ENCODE measurements around the gene KCND2. TPM values are rescaled to one million over a fixed set of nuclear protein-coding genes. Genes with fewer than 3 reads are reported as not detected.

The KCND2 gene
- total and polyA plus RNA-seq, 2 of the 4 experiments (the other 2 are of a cell fraction), result under 0.01 TPM; not detected in 1

DNA sequence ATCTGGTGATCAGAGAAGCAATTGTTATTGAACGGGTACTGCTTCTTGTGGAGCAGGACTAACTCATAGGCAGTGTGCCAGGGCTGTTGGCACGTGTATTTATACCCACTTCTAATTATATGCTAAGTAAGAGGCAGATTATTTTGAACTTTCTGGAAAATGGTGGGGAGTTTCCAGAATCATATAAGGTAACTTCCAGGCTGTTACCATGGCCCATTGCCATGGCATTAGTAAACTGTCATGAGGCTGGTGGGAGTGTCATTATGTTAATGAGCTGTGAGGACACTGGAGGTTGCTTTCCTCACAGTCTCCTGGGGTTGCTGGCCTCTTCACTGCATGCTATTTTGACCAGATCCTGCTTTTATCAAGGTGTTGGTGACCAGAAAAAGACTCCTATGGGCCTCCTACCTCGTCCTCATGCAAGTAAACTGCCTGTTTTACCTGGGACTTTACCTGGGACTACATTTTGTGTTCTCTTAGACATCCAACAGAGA lies 122.6 kb downstream of the KCND2 start:
- no peak for ATAC-seq (ENCODE audit: low read depth)
- Histone ChIP-seq H3K18ac (ENCODE audit: low read depth, low read length) (no peak overlapping the region), H2BK5ac (ENCODE audit: low read depth, low read length, poor library complexity, severe bottlenecking) (no peak overlapping the region), H3K23ac (ENCODE audit: low read depth, low read length) (no peak overlapping the region), H2BK15ac (ENCODE audit: low read depth, low read length) (no peak overlapping the region), H3K79me1 (ENCODE audit: low read depth in 1 of 2, low read length in 2 of 2) (no peaks in the 10 kb centered on the region), H3K4me1 (ENCODE audit: control insufficient read depth, insufficient read depth, low read length) (no peaks in the 10 kb centered on the region), H2BK120ac (ENCODE audit: low read depth, low read length) (no peak overlapping the region), H3K4me3 (ENCODE audit: insufficient read depth, low read depth, low read length) (no peak overlapping the region), H2AK9ac (replicated peaks; ENCODE audit: low read depth, low read length, poor library complexity) (no peak overlapping the region), H2BK20ac (ENCODE audit: low read depth, low read length) (no peak overlapping the region), H3K4ac (ENCODE audit: low read depth, low read length) (no peak overlapping the region), H3K36me3 (ENCODE audit: control insufficient read depth, insufficient read depth, low read length) (no peaks in the 10 kb centered on the region), H3K9me1 (ENCODE audit: insufficient read depth, low read length) (no peaks in the 10 kb centered on the region), H3K56ac (ENCODE audit: extremely low read depth, insufficient read depth, low read length) (no peak overlapping the region), H4K20me1 (ENCODE audit: insufficient read depth, low read length) (no peaks in the 10 kb centered on the region), H4K5ac (ENCODE audit: low read depth, low read length) (no peak overlapping the region), H2AFZ (replicated peaks; ENCODE audit: low read length, poor library complexity) (no peak overlapping the region), H4K8ac (ENCODE audit: low read depth in 2 of 2, low read length in 2 of 2) (no peak overlapping the region), H3K9ac (ENCODE audit: low read depth, low read length) (no peak overlapping the region), H3K9me3 (ENCODE audit: control insufficient read depth, insufficient read depth, low read length) (no peaks in the 10 kb centered on the region), H3K4me2 (ENCODE audit: low read depth, low read length) (no peak overlapping the region), H3K27me3 (ENCODE audit: control insufficient read depth, insufficient read depth, low read length) (no peaks in the 10 kb centered on the region), H3K14ac (replicated peaks; ENCODE audit: low read depth, low read length) (no peak overlapping the region), H4K91ac (ENCODE audit: insufficient read depth, low read depth, low read length) (no peak overlapping the region), H2AK5ac (ENCODE audit: low read depth, low read length) (no peak overlapping the region), H3K27ac (ENCODE audit: insufficient read depth, low read length) (no peak overlapping the region)
- POLR2A ChIA-PET (ENCODE audit: unreplicated experiment), result no interaction called here
- BruUV-seq (replicated peaks), result no TSS peak
- CTCF ChIA-PET, result no interaction called here
- DNase-seq, result no peak
- TF ChIP-seq CTCF (conservative IDR thresholded peaks at IDR 0.05; ENCODE audit: low read depth, low read length), result no peak
- TF ChIP-seq RAD21 (IDR thresholded peaks at IDR 0.05; ENCODE audit: low read length), result no peak
- TF ChIP-seq POLR2A (IDR thresholded peaks at IDR 0.05; ENCODE audit: low read depth, low read length), result no peak
- dilution Hi-C loops (cut with HindIII; ENCODE audit: low sequenced_read_pairs, unreplicated experiment), result no loop called here
- in situ Hi-C loops (cut with MboI; ENCODE audit: low sequenced_read_pairs), result no loop called here
- intact Hi-C loops (cut with micrococcal nuclease), result no loop called here
- WGBS, 2 experiments (ENCODE audit: extremely low coverage in 2 of 2, insufficient read length in 1 of 2), result no CpG with 5 or more reads among the region's 3 CpGs
